HFFc6 (cell line): ENCODE measurements around the gene PQBP1. TPM values are rescaled to one million over a fixed set of nuclear protein-coding genes. Genes with fewer than 3 reads are reported as not detected.
A peak's percentile ranks its signal among the peaks of the same experiment; 100 is the strongest.

ENCODE experiments used
- DNase-seq: peaks from one replicate; pipeline ENCODE4 v3.0.0-alpha.2; 2018
- H3K27ac Mint-ChIP-seq: 2 replicates; pipeline ENCODE4 v1.8.0; 2020; ENCODE audit warnings: mild to moderate bottlenecking, mixed read lengths
- H3K27me3 Mint-ChIP-seq: 2 replicates; pipeline ENCODE4 v1.8.0; 2021; ENCODE audit warnings: mild to moderate bottlenecking, moderate library complexity, mixed read lengths; ENCODE audit not compliant: insufficient read depth
- H3K36me3 Mint-ChIP-seq: 2 replicates; pipeline ENCODE4 v1.8.0; 2021; ENCODE audit warnings: low read depth, mixed read lengths
- H3K4me1 Mint-ChIP-seq: 2 replicates; pipeline ENCODE4 v1.8.0; 2020; ENCODE audit warnings: low read depth, mixed read lengths
- H3K4me3 Mint-ChIP-seq: 2 replicates; pipeline ENCODE4 v1.8.0; 2020; ENCODE audit warnings: mild to moderate bottlenecking, moderate library complexity, mixed read lengths
- H3K9me3 Mint-ChIP-seq: 2 replicates; pipeline ENCODE4 v1.8.0; 2020; ENCODE audit warnings: mild to moderate bottlenecking, mixed read lengths
- total RNA-seq, 6 experiments: library from RNA; stranded (reverse); fragmentation: NEBNext Ultra II Directional; extraction: Animal tissue kit (Norgen Biotek cat#: 25700); gene quantifications; 2 replicates in 1 of 6; 3 replicates in 5 of 6; pipeline ENCODE4 v1.2.3, GENCODE V29; 2021
- TF ChIP-seq, protein P1 (sequence below): fragments of 200-600 bp; sonication (generic); IDR thresholded peaks from 2 replicates; pipeline ENCODE4 v1.5.0; 2021; ENCODE audit warnings: antibody characterized with exemption, mild to moderate bottlenecking

The PQBP1 gene
- total RNA-seq, 6 experiments from 2014 or later = 66.3 to 82.1 (median 71.1) TPM

DNA sequence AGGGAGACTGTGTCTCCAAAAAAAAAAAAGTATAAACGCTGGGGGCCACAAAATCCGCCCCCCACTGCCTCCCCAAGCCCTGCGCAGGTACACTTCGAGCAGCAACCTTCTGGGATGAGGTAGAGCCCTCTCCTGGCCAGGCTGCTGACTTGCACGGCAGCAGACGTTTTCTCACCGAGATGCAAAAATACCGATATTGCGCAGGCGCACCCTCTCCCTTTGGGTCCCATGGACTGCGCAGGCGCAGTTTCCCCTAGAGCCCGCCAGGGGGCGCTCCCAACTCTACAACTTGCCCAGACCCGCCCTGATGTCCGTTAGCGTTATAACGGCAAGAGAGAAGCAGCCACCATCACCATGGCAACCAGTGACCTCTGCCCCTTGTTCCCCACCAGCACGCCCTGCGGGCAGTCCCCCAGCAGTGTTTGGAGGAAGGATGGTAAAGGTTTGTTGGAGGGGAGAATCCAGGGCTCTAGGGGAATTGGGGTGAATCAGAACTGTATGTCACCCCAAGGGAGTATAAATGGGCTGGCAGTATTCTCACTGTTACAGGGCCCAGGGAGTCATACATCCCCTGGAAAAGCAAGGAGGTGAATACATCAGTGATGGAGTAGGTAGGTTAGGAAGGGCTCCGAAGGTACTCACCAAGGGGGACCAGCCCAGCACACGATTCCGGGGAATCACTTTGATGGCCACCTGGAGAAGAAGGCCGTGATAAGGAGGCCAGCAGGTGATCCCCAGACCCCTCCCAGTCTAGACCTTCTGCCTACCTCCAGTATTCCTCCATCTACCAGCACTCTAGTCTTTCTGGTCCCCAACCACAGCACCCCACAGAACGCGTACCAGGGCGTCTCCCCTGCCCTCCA, 19.6 kb downstream of the PQBP1 start:
- TF ChIP-seq, protein P1, sequence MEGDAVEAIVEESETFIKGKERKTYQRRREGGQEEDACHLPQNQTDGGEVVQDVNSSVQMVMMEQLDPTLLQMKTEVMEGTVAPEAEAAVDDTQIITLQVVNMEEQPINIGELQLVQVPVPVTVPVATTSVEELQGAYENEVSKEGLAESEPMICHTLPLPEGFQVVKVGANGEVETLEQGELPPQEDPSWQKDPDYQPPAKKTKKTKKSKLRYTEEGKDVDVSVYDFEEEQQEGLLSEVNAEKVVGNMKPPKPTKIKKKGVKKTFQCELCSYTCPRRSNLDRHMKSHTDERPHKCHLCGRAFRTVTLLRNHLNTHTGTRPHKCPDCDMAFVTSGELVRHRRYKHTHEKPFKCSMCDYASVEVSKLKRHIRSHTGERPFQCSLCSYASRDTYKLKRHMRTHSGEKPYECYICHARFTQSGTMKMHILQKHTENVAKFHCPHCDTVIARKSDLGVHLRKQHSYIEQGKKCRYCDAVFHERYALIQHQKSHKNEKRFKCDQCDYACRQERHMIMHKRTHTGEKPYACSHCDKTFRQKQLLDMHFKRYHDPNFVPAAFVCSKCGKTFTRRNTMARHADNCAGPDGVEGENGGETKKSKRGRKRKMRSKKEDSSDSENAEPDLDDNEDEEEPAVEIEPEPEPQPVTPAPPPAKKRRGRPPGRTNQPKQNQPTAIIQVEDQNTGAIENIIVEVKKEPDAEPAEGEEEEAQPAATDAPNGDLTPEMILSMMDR = peak; percentile 94
- H3K36me3 Mint-ChIP-seq = no peaks in the 10 kb centered on the region

DNA sequence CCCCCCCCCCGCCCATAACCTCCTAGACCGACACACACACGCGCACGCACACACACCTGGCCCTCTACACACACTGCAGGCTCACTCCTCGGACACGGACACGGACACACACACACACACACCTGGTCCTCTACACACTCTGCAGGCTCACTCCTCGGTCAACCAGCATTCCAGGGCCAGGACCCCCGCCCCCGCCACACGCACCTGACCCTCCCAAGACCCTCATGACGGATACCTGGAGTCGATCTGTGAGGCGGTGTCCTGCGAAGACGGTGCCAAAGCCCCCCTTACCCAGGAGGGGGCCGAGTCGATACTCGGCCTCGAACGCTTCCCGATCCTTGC, 20.5 kb downstream of the PQBP1 start:
- Mint-ChIP-seq H3K4me3 (peak overlapping the region; percentile 86), H3K36me3 (no peaks in the 10 kb centered on the region), H3K4me1 (peaks cover 29% of the 10 kb centered on the region), H3K9me3 (no peaks in the 10 kb centered on the region), H3K27me3 (no peaks in the 10 kb centered on the region; the same call in 1 of the 2 replicates), H3K27ac (peak overlapping the region; percentile 95)
- TF ChIP-seq, protein P1 = no peak
- DNase-seq = no peak

More for the DNA sequence above, 19.6 kb downstream of the PQBP1 start:
- DNase-seq = peak; percentile 83
- peaks cover 30% of the 10 kb centered on the region for H3K4me1 Mint-ChIP-seq
- peak overlapping the region; percentile 86 for H3K4me3 Mint-ChIP-seq
- H3K27me3 Mint-ChIP-seq = no peaks in the 10 kb centered on the region; the same call in 1 of the 2 replicates
- no peaks in the 10 kb centered on the region for H3K9me3 Mint-ChIP-seq
- peak overlapping the region; percentile 95 for H3K27ac Mint-ChIP-seq

DNA sequence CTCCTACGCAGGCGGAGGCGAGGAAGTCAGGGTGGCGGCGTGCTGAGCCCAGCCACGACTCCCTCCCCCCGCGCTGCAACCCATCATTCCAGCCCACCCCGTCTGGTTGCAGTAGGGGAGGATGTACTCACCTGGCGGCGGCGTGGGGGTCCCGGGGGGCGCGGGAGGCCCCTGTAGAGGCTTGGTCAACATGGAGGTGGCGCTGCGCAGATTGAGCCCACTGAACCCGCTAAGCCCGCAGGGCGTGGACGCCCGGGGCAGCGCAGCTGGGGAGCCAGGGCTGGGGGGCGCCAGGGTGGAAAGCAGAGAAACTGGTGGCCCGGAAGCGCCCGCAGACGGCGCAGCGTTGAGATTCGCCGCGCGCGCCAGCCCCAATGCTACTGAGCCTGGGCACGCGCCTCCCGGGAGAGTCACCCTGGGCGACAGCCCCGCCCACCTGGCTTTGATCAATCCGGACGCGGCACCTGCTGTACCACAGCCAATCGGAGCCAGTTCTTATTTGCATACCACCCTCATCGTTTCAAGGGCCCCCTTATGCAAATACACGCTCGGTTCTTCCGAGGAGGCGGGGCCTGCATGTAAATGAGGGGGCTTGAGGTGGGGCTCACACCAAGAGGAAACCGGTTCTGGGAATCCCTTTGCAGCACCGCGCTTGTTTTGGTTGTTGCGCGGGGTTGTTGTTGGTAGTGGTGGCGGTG, 21.1 kb downstream of the PQBP1 start, which contains the start of gene PIM2:
TSS of gene PIM2 (minus strand) at position 382 of the 698 bp plus-strand sequence. CDS start at position 192, 190 bp downstream.
- H3K36me3 Mint-ChIP-seq = no peaks in the 10 kb centered on the region
- peaks cover 29% of the 10 kb centered on the region for H3K4me1 Mint-ChIP-seq
- DNase-seq = peak; percentile 66
- no peaks in the 10 kb centered on the region; the same call in 1 of the 2 replicates for H3K27me3 Mint-ChIP-seq
- H3K27ac Mint-ChIP-seq = peak within 1 kb of the TSS; percentile 95
- H3K4me3 Mint-ChIP-seq = peak within 1 kb of the TSS; percentile 86
- TF ChIP-seq, protein P1 = peak; percentile 17
- H3K9me3 Mint-ChIP-seq = no peaks in the 10 kb centered on the region

DNA sequence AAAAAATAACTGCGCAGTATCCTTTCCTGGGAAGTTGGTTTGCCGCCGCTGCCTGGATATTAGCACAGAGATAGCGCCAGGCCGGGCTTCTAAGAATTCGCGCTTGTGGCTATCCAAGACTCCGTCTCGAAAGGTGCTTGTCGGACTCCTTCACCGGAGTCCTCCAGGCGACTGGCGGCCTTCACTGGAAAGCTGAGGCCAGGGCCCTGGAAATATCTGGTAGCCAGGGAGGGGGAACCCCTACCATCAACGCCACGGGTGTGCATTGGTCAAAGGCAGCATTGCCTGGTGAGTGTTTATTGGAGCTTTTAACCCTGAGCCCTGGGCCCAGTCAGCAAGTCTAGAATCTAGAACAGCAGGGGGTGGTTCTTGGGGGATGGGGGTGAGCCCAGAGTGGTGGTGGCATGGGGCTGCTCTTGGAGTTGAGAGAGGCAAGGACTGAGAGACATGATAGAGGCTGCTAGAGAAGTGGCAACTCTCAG, 21.7 kb downstream of the PQBP1 start:
- H3K4me3 Mint-ChIP-seq = peak overlapping the region; percentile 86
- H3K27ac Mint-ChIP-seq = peak overlapping the region; percentile 75
- peaks cover 29% of the 10 kb centered on the region for H3K4me1 Mint-ChIP-seq
- no peaks in the 10 kb centered on the region for H3K9me3 Mint-ChIP-seq
- H3K36me3 Mint-ChIP-seq = no peaks in the 10 kb centered on the region
- no peaks in the 10 kb centered on the region; the same call in 1 of the 2 replicates for H3K27me3 Mint-ChIP-seq
- TF ChIP-seq, protein P1 = no peak
- DNase-seq = no peak

DNA sequence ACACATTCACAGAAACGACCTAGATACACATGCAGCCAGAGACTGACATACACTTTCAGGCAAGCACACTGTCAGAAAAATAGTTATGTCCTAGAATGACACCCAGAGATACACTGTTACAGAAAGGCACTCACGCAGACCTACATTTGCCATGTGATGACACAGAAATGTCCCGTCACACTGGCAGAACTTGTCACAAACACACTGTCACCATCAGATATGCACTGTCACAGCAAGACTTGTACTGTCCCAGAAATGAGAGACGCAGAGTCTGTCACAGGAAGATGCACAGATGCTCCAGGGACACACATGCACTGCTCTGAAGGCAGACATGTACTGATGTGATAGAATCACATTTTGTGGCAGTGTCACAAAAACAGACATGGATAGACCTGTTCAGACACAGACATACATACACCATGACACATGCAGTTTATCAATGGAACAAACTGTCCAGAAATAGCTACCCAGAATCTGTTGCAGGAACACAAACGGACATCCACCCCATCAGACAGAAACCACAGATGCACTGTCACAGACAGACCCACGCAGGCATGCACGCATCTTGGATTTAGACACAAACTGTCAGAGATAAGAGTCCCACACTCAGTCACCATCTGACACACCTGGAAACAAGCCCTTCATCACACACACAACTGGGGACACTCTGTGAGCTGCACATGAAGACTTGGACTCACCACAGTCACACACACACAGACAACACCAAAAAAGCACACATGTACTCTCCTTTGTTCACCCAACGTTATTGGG, 22.4 kb downstream of the PQBP1 start:
- DNase-seq = no peak
- no peaks in the 10 kb centered on the region; the same call in 1 of the 2 replicates for H3K27me3 Mint-ChIP-seq
- H3K36me3 Mint-ChIP-seq = no peaks in the 10 kb centered on the region
- H3K4me1 Mint-ChIP-seq = peaks cover 29% of the 10 kb centered on the region
- H3K27ac Mint-ChIP-seq = peak overlapping the region; percentile 75
- H3K4me3 Mint-ChIP-seq = peak overlapping the region; percentile 86; the same call in 1 of the 2 replicates
- no peaks in the 10 kb centered on the region for H3K9me3 Mint-ChIP-seq
- TF ChIP-seq, protein P1 = no peak
